DND-41 (cell line): Measurements from ENCODE around the gene FAM118B.

ENCODE experiments used
- EZH2 ChIP-seq: IDR thresholded peaks from 3 replicates; pipeline ENCODE4 v1.6.1; 2012; ENCODE audit warnings: borderline replicate concordance, low read depth, mild to moderate bottlenecking, moderate library complexity, low read length, inconsistent platforms; ENCODE audit not compliant: severe bottlenecking
- TF ChIP-seq, protein P1 (sequence below): IDR thresholded peaks from 2 replicates; pipeline ENCODE4 v1.5.1; 2012; ENCODE audit warnings: borderline replicate concordance, low read length, moderate library complexity, mild to moderate bottlenecking; ENCODE audit not compliant: poor library complexity, severe bottlenecking; ENCODE audit errors: extremely low read depth

DNA sequence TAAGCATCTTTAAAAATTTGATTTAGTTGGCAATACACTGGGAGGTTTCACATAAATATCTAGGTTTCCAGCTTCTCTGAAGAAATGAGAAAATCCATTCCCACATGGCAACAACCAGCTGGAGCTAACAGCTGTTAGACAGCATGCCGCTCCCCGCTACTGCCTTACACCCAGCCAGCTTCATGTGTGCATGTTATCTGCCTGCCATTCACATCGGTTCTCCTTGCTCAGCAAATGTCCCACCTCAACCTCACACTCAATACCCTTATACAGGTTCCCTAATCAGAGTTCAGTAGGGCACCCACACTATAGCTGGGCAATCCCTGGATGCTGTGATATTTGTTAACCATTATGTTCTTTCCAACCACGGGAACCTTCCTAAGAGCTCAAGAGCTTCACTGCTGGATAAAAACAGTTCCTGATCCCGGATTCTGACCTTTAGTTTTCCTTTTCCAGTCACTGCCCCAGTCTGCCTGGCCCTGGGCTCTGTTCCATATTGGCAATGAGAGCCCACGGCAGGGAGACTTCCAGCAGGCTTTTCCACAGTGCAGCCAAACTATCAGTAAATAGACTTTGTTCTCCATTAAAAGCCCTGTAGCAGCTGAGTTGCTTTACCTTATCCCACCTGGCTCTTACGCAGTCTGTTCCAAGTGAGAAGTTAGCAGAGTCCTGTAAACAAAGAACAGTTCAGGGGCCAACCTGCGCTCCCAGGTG lies 8.8 kb upstream of the FAM118B start:
- TF ChIP-seq, protein P1, sequence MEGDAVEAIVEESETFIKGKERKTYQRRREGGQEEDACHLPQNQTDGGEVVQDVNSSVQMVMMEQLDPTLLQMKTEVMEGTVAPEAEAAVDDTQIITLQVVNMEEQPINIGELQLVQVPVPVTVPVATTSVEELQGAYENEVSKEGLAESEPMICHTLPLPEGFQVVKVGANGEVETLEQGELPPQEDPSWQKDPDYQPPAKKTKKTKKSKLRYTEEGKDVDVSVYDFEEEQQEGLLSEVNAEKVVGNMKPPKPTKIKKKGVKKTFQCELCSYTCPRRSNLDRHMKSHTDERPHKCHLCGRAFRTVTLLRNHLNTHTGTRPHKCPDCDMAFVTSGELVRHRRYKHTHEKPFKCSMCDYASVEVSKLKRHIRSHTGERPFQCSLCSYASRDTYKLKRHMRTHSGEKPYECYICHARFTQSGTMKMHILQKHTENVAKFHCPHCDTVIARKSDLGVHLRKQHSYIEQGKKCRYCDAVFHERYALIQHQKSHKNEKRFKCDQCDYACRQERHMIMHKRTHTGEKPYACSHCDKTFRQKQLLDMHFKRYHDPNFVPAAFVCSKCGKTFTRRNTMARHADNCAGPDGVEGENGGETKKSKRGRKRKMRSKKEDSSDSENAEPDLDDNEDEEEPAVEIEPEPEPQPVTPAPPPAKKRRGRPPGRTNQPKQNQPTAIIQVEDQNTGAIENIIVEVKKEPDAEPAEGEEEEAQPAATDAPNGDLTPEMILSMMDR, result no peak
- TF ChIP-seq EZH2, result no peak
